Dermis blood vessel endothelial cell (primary cell): ENCODE results near the gene TMEM38A. TPM values are rescaled to one million over a fixed set of nuclear protein-coding genes. Genes with fewer than 3 reads are reported as not detected.
A peak's percentile ranks its signal among the peaks of the same experiment; 100 is the strongest.
"Not testable (repeated sequence)": the region's sequence is repeated elsewhere in the genome, so short reads cannot be mapped to it uniquely, and the experiment has no call there.

Experiments
- DNase-seq: peaks from one replicate; pipeline ENCODE4 v3.0.0; 2010
- total RNA-seq: library from RNA; depleted of rRNA; stranded (reverse); fragments of >200 nt; gene quantifications from 2 replicates; pipeline ENCODE4 v1.2.3, GENCODE V29; 2014

Gene TMEM38A
- total RNA-seq, 1 donor from 2014 or later = 2.7 TPM

DNA sequence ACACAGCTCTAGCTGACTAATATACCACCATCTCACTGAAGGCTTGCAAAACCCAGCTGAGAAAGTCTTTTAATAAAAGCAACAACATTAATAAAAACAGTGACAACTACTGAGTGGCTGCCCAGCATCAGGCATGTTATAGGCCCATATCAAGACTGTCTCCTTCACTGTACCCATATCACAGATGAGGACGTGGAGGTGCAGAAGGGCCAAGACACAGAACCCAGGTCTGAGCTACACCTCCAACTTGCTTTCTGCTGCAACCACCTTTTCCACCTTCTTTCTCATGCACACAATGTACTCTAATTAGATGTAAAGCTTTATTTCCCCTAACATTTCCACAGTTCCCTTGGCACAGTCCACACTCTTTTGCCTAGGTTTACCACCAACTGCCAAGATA lies 22.3 kb upstream of the TMEM38A start:
- no peak for DNase-seq

DNA sequence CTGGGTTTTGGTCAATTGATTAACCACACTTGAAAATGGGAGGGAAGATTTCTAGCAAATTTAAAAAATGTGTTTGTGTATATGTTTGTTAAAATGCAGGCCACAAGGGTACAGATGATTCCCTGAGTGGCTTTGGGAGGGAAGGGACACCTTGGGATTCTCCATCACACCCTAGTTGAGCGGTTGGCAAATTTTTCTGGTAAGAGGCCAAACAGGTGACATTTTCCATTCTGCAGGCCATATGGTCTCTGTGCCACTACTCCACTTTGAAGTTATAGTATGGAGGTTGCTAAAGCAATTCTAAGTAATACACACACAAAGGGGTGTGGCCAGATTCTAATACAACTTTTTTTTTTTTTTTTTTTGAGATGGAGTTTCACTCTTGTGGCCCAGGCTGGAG lies 20.0 kb upstream of the TMEM38A start:
- DNase-seq = no peak

- DNase-seq = no peak
Observed at GRCh38 chr19:16641695-16642094, 19.2 kb upstream of the TMEM38A start.

- DNase-seq = no peak
Observed at GRCh38 chr19:16645140-16645539, 15.8 kb upstream of the TMEM38A start.

DNA sequence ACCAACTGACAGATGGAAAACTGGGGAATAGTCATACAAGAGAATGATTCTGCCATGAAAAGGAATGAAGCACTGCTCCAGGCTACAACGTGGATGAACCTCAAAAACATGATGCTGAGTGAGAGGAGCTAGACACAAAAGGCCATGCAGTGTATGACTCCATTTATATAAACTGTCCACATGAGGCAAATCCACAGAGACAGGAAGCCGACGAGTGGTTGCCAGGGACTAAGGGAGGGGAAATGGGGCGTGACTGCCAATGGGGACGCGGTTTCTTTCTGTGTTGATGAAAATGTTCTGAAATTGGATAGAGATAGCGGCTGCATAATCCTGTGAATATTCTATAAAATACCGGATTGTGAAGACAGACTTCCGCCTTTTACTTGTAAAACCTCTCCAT lies 11.2 kb upstream of the TMEM38A start:
- DNase-seq = peak; percentile 70

DNA sequence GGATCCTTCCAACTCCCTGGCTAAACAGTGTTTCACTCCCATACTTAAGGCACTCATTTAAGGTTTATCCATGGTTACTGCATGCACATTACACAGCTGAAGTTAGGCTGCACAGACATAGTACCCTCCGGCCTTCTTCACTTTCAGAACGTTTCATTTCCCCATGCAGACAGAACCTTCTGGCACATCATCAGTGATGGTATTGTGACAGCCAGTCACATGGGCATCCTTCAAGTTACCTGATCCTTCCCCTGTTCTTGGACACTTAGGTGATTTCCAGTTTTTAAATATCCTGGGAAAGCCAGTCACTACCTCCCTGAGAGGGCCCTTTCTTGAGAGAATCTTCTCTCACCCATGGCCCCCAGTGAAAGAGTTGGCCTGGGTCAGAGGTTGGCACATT lies 10.1 kb upstream of the TMEM38A start:
- no peak for DNase-seq

DNA sequence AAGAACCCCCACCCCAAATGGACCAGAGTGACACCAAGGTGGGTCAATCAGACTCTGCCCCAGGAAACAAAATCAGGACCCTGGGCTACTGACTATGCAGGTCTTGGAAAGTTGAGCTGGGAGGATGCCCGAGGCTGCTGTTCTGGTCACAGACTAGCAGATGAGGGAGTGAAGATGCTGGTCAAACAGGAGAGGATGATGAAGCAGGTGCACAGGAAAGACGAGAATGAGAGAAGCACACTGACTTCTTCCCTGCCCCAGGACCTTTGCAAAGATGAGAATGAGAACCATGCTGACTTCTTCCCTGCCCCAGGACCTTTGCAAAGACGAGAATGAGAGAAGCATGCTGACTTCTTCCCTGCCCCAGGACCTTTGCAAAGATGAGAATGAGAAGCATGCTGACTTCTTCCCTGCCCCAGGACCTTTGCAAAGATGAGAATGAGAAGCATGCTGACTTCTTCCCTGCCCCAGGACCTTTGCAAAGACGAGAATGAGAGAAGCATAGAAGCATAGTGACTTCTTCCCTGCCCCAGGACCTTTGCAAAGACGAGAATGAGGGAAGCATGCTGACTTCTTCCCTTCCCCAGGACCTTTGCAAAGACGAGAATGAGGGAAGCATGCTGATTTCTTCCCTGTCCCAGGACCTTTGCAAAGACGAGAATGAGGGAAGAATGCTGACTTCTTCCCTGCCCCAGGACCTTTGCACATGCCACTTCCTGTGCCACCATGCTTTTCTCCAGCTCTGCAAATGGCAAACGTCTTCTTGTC lies 9.3 kb upstream of the TMEM38A start:
- DNase-seq = not testable (repeated sequence)

DNA sequence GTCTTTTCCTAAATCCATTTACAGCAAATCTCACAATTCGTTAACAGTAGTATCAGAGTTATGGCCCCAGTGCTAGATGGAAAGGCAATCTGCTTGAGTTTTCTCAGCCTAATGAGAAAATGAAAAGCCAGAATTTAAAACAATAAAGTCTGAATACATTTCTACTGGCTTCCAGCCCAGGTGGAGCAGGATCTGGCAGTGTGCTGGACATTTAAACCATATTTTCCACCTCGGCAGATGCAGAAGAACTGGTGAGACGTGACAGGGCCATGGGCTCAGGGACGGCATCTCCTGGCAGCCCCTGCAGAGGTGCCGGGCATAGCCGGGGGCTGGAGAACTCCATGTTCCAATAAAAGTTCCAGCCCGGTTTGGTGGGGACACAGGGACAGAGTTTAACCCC lies 8.1 kb upstream of the TMEM38A start:
- no peak for DNase-seq

GRCh38 chr19:16654140-16654539 lies 6.8 kb upstream of the TMEM38A start:
- DNase-seq = peak; percentile 24

DNA sequence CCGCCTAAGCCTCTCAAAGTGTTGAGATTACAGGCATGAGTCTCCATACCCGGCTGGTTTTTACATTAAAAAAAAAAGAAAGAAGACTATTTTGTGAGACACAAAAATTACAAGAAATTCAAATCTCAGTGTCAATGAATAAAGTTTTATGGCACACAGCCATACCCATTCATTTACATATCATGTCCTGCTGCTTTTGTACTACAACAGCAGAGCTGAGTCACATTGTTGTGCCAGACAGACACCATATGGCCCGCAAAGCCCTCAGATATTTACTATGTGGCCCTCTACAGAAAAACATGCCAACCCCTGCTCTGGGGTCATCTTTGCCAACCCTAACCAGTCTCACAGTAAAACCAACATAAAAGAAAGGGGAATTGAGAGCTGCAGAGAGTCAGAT lies 6.3 kb upstream of the TMEM38A start:
- DNase-seq = no peak

DNA sequence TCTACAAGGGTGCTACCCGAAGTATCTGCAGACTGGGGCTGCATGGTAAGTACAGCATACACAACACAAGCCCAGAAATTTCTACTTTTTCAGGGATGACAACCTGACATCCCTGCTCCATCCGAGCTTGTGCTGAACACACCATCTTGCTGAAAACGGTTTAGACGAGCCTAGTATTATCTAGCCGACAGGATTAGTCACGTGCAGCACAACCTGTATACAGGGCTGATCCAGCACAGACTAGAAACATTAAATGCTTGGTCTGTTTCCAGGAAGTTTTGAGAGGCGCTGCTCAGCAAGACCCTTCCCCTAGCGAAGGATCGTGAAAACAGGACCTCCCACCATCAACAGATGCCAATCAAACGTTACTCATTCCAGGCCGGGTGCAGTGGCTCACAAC lies 5.2 kb upstream of the TMEM38A start:
- DNase-seq = no peak

- no peak for DNase-seq
Observed at GRCh38 chr19:16657384-16657783, 3.6 kb upstream of the TMEM38A start.

DNA sequence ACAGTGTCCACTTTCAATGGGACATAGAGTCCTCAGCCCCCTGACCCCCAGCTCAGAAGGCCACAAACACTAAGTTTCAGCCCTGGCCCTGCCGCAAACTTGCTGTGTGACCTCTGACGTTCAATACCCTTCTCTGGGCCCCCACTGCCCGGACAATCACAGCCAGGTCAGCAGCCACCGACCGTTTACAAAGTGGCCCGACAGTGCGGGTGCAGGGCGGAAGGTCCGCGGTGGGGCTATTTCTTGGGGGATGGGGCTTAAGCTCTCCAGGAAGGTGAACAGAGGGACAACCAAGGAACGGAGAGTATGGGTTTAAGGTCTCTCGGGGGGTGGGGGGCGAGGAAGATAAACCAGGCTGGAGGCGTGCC lies 1.5 kb upstream of the TMEM38A start:
- no peak for DNase-seq

- DNase-seq = peak; percentile 99
Observed at GRCh38 chr19:16659832-16660708, 869 bp upstream of the TMEM38A start, which contains the start of gene SMIM7. TSS of gene SMIM7 (minus strand) at chr19:16660144. CDS start at chr19:16660110, 34 bp downstream.

- no peak for DNase-seq
Observed at GRCh38 chr19:16661480-16662034, 618 bp downstream of the TMEM38A start.

DNA sequence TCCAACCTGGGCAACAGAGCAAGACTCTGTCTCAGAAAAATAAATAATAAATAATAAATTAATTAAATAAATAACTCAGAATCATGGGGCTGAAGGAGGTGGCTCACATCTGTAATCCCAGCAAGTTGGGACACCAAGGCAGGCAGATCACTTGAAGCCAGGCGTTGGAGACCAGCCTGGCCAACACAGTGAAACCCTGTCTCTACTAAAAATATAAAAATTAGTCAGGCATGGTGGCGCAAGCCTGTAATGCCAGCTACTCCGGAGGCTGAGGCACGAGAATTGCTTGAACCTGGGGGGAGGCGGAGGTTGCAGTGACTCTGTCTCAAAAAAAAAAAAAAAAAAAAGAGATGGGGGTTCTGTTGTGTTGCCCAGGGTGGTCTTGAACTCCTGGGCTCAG lies 7.2 kb downstream of the TMEM38A start:
- DNase-seq = no peak

DNA sequence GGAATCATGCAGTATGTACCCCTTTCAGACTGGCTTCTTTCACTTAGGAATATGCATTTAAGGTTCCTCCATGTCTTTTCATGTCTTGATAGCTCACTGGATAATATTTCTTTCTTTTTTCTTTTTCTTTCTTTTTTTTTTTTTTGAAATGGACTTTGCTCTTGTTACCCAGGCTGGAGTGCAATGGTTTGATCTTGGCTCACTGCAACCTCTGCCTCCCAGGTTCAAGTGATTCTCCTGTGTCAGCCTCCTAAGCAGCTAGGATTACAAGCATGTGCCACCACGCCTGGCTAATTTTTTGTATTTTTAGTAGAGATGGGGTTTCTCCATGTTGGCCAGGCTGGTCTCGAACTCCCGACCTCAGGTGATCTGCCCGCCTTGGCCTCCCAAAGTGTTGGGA lies 7.8 kb downstream of the TMEM38A start:
- DNase-seq = not testable (repeated sequence)

GRCh38 chr19:16670291-16670690 lies 9.4 kb downstream of the TMEM38A start:
- DNase-seq = no peak

GRCh38 chr19:16671652-16672274 lies 10.8 kb downstream of the TMEM38A start:
- DNase-seq = no peak

DNA sequence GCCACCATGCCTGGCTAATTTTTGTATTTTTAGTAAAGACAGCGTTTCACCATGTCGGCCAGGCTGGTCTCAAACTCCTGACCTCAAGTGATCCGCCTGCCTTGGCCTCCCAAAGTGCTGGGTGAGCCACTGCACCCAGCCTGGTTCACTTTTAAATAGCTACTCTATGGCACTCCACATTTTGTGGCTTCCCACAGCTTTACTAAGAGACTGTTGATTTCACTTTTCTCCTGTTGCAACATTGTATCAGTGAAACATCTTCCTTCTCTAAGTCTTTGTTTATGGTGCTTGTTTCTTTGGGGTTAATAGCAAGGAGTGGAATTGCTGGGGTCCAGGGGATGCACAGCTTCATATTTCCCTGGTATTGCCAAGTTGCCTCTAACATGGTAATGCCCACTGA lies 12.3 kb downstream of the TMEM38A start:
- DNase-seq = no peak

DNA sequence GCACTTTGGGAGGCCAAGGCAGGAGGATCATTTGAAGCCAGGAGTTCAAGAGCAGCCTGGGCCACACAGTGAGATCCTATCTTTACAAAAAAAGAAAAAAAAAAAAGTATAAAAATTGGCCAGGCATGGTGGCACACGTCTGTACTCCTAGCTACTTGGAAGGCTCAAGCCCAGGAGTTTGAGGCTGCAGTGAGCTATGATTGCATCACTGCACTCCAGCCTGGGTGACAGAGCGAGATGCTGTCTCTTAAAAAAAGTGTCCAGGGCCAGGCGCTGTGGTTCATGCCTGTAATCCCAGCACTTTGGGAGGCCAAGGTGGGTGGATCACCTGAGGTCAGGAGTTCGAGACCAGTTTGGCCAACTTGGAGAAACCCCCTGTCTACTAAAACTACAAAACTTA lies 12.9 kb downstream of the TMEM38A start:
- DNase-seq = not testable (repeated sequence)

GRCh38 chr19:16676101-16676798 lies 15.3 kb downstream of the TMEM38A start:
- DNase-seq = no peak
